HG02678 (cell line): ENCODE results near the gene PWWP2B.

Experiments used
- ATAC-seq: cut with Tn5 transposase; IDR thresholded peaks from one replicate; pipeline ENCODE4 v1.9.1; 2021; ENCODE audit warnings: mild to moderate bottlenecking, moderate library complexity; ENCODE audit not compliant: unreplicated experiment

The PWWP2B gene

GRCh38 chr10:132405463-132405991 is 8.5 kb downstream of the PWWP2B start:
- no peak for ATAC-seq

GRCh38 chr10:132406181-132406580 is 9.2 kb downstream of the PWWP2B start:
- ATAC-seq = no peak

- ATAC-seq = no peak
These were observed 9.8 kb downstream of the PWWP2B start for GRCh38 chr10:132406750-132407149.

GRCh38 chr10:132407243-132407746 is 10.3 kb downstream of the PWWP2B start:
- ATAC-seq = no peak

- no peak for ATAC-seq
These were observed 10.9 kb downstream of the PWWP2B start for GRCh38 chr10:132407846-132408278.

GRCh38 chr10:132408367-132408781 is 11.4 kb downstream of the PWWP2B start:
- ATAC-seq = no peak

- no peak for ATAC-seq
These were observed 12.0 kb downstream of the PWWP2B start for GRCh38 chr10:132408823-132409666.

GRCh38 chr10:132409667-132410028 is 12.6 kb downstream of the PWWP2B start:
- no peak for ATAC-seq

GRCh38 chr10:132410056-132410778 is 13.2 kb downstream of the PWWP2B start:
- ATAC-seq = no peak

GRCh38 chr10:132410779-132411532 is 14.0 kb downstream of the PWWP2B start:
- no peak for ATAC-seq

GRCh38 chr10:132411561-132412253 is 14.7 kb downstream of the PWWP2B start:
- ATAC-seq = no peak

GRCh38 chr10:132412316-132413192 is 15.6 kb downstream of the PWWP2B start:
- no peak for ATAC-seq

GRCh38 chr10:132413226-132414205 is 16.5 kb downstream of the PWWP2B start:
- no peak for ATAC-seq

GRCh38 chr10:132414402-132415016 is 17.5 kb downstream of the PWWP2B start:
- ATAC-seq = no peak

GRCh38 chr10:132415255-132415654 is 18.3 kb downstream of the PWWP2B start:
- no peak for ATAC-seq

GRCh38 chr10:132415956-132416355 is 19.0 kb downstream of the PWWP2B start:
- no peak for ATAC-seq

- no peak for ATAC-seq
These were observed 19.7 kb downstream of the PWWP2B start for GRCh38 chr10:132416566-132417256.
